NCI-H1417 treated with DMSO at 0.1 percent for 48 hours (cell line): ENCODE results near the gene TNIK.
"Not testable (repeated sequence)": the region's sequence is repeated elsewhere in the genome, so short reads cannot be mapped to it uniquely, and the experiment has no call there.

ENCODE experiments used
- DNase-seq: peaks from one replicate; lab custom pipeline; 2025; lab: John Stamatoyannopoulos, UW

TNIK gene

GRCh38 chr3:171254315-171254714, 205.9 kb downstream of the TNIK start:
- DNase-seq: no peak

GRCh38 chr3:171251835-171252234, 208.4 kb downstream of the TNIK start:
- DNase-seq: no peak

- no peak for DNase-seq
Measured at GRCh38 chr3:171250444-171250843, 209.8 kb downstream of the TNIK start.

DNA sequence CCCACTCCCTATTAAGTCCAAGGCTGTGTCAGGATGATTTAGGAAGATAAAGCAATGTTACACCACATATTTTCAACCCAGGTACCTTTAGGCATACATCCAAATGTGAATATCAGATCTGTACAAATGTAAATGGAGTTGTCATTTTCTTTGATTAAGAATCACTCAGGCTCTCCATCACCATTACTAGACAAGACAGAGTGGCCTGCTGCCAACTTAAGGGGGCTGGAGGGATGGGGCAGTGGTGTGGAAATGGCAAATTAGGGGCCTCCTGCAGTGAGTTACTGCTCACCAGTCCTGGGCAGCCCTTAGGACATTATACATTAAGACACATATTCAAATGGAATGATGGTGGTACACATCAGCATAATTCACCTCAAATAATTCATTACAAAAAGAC, 211.0 kb downstream of the TNIK start:
- no peak for DNase-seq

DNA sequence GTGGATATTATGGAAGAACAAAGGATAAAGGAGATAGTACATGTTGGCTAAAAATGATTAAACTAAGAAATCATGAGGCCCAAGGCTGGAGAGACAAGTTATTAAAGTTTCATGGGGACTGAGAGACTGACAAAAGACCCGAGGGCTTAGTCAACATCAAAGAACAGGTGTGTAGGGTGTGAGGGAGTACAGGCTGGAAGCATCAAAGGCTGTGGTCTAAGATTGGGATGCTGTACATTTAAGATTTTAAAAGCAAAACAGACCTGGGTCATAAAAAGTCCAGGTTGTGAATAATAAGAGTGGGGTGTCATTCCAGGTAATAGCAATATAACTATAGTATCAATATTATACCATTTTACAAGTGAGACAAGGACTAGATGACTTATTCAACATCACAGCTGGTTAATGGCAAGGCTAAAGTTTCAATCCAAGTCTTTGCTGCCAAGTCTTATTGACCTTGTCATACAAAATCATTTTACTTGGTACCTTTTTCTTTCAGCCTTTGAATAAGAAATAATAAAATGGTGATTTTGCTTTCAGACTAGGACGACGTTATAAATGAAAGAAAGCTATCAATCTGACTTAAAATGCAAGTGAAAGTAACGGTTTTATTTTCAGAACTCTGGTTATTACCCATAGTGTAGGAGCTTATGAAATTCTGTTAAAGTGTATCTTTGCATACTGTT, 211.6 kb downstream of the TNIK start:
- no peak for DNase-seq

GRCh38 chr3:171245796-171246765, 214.1 kb downstream of the TNIK start:
- no peak for DNase-seq

- no peak for DNase-seq
Measured at GRCh38 chr3:171242951-171243350, 217.3 kb downstream of the TNIK start.

- no peak for DNase-seq
Measured at GRCh38 chr3:171242170-171242569, 218.0 kb downstream of the TNIK start.

DNA sequence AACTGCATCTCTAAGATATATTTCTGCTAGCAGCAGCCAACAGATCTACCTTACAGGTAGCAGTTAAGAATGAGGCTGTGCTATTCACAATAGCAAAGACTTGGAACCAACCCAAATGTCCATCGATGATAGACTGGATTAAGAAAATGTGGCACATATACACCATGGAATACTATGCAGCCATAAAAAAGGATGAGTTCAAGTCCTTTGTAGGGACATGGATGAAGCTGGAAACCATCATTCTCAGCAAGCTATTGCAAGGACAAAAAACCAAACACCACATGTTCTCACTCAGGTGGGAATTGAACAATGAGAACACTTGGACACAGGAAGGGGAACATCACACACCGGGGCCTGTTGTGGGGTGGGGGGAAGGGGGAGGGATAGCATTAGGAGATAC, 218.6 kb downstream of the TNIK start:
- not testable (repeated sequence) for DNase-seq

- no peak for DNase-seq
Measured at GRCh38 chr3:171240504-171240835, 219.7 kb downstream of the TNIK start.

DNA sequence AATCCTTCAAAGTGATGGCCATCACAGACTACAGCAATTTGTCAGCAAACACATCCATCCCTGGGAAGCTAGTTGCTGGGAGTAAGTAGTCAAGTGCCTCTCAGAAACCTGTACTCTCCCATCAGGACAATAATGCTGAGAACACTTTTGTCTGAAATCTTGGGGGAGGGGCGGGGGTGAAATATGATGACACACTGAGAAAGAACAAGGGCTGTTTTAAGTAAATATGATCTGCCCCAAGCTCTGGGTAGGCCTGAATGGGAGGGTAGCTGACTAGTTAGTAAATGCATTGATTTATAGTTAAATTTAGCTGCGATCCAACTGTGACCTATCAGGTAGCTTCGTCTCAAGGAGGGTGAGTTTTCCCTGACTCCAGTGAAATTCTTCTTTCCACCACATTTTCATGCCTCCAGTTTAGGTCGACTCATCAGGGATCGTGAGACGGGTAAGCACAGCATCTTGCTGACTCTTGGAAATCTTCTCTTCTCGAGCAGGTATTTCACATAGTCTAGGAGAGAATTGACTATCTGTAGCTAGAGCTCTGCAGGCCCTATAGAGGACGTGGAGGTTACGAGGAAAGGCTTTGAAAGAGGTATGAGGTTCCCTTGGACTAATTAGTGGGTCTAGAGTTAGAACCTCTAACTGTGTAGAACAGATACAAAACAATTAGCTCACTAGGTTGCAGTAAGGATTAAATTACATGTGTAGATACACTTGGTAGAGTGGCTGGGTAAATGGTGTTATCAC, 220.3 kb downstream of the TNIK start:
- DNase-seq: peak; percentile 83

DNA sequence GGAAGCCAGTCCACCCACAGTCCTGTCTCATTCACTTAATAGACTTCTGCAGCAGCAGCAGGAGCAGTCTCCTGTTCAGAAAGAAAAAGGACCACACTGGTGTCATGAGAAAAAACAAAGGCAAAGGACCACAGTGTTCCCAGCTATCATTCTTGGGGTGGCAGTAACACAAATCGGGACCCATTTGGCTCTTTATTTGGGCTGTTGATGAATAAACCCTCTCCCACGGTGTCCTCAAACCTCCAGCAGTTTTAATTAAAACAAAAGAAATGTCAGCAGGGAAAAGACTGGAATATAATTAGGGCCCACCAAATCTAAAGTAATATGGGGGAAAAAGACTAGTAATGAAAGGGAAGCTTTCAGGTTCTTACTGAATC, 223.2 kb downstream of the TNIK start:
- DNase-seq: no peak

GRCh38 chr3:171236265-171237008, 223.8 kb downstream of the TNIK start:
- no peak for DNase-seq

GRCh38 chr3:171234298-171235010, 225.8 kb downstream of the TNIK start:
- no peak for DNase-seq

GRCh38 chr3:171231361-171231760, 228.8 kb downstream of the TNIK start:
- no peak for DNase-seq

- no peak for DNase-seq
Measured at GRCh38 chr3:171230865-171231264, 229.3 kb downstream of the TNIK start.

- no peak for DNase-seq
Measured at GRCh38 chr3:171229173-171229572, 231.0 kb downstream of the TNIK start.

- DNase-seq: peak; percentile 52
Measured at GRCh38 chr3:171228240-171228639, 232.0 kb downstream of the TNIK start.

DNA sequence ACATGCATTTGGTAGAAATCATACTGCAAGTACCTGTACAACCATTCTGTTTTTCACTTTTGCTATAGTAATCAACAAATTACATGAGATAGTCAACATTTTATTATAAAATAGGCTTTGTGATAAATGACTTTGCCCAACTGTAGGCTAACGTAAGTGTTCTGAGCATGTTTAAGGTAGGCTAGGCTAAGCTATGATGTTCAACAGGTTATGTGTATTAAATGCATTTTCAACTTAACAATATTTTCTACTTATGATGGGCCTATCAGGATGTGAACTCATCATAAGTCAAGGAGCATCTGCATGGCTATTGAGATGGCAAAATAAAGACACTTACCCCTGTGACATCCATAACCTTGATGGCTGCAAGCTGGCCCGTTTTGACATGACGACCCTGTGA, 232.4 kb downstream of the TNIK start:
- DNase-seq: no peak

DNA sequence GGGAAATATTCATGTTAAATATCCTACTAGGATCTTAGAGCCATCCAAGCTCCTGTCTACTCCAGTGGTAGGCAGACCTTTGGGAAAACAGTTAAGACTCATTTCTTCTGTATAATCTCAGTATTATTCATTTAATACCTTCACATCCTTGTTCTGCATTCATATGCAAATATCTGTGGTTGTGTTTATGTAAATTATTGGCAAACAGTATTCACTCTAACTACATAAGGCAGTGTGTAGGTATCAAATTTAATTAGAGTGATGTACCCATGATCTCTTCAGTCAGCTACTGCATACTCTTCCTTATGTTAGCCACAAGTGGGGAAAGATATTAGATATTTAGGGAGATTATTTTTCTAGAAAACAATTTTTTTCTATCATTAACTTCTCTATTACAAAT, 232.8 kb downstream of the TNIK start:
- no peak for DNase-seq

- DNase-seq: no peak
Measured at GRCh38 chr3:171226794-171227193, 233.4 kb downstream of the TNIK start.
